Measurements from ENCODE around the gene MYEOV. TPM values are rescaled to one million over a fixed set of nuclear protein-coding genes. Genes with fewer than 3 reads are reported as not detected.

MYEOV gene
- total and polyA plus RNA-seq, 4 donors, result 0.52 TPM; not detected in 3

- Histone ChIP-seq H3K4me3 (ENCODE audit: low read length in 2 of 2) (no peak overlapping the region), H3K27me3 (ENCODE audit: control insufficient read depth in 1 of 2, insufficient read depth in 2 of 2, low read length in 1 of 2) (no peaks in the 10 kb centered on the region), H3K27ac (ENCODE audit: low read depth in 1 of 2, low read length in 2 of 2) (no peak overlapping the region), H3K36me3 (ENCODE audit: control insufficient read depth in 1 of 2, insufficient read depth in 2 of 2, low read length in 1 of 2) (no peaks in the 10 kb centered on the region), H3K4me1 (ENCODE audit: control insufficient read depth in 1 of 2, insufficient read depth in 2 of 2, low read length in 2 of 2) (no peaks in the 10 kb centered on the region), H3K9me3 (ENCODE audit: control insufficient read depth, low read length) (no peaks in the 10 kb centered on the region)
- WGBS, 2 donors, result 93% methylated on average over 6 of the region's 6 CpGs
- ATAC-seq (ENCODE audit: low FRiP score) (no peak), DNase-seq (no peak)
- intact Hi-C loops (cut with DNase I), result no loop called here
These were observed 13.5 kb downstream of the MYEOV start for GRCh38 chr11:69307421-69307820.

DNA sequence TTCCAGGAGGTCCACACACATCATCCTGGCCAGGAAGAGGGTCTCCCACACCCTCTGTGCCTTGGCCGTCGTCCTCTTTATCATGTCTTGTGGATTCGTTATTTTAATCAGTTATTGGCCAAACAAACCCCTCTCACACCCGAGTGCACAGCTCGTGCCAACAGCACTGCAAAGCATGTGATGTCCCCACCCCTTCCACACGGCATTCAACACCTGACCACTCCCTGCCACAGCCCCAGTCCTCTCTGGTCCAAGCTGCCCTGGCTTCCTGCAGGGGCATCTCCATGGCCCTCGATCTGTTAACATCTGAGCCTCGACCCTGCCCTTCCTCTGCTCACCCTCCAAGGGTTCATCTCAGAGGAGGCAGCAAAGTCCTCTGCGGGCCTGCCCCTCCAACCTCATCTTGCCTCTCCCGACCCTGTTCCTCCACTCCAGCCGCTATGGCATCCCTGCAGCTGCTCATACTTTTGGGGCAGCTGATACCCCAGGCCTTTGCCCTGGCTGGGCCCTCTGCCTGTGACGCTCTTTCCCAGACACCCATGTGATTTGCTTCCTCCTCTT, 14.0 kb downstream of the MYEOV start:
- intact Hi-C loops (cut with DNase I), result no loop called here
- no peaks in the 10 kb centered on the region for H3K4me1 ChIP-seq (ENCODE audit: control insufficient read depth in 1 of 2, insufficient read depth in 2 of 2, low read length in 2 of 2)
- no peaks in the 10 kb centered on the region for H3K36me3 ChIP-seq (ENCODE audit: control insufficient read depth in 1 of 2, insufficient read depth in 2 of 2, low read length in 1 of 2)
- DNase-seq, result no peak
- no peak overlapping the region for H3K4me3 ChIP-seq (ENCODE audit: low read length in 2 of 2)
- no peaks in the 10 kb centered on the region for H3K9me3 ChIP-seq (ENCODE audit: control insufficient read depth, low read length)
- no peaks in the 10 kb centered on the region for H3K27me3 ChIP-seq (ENCODE audit: control insufficient read depth in 1 of 2, insufficient read depth in 2 of 2, low read length in 1 of 2)
- no peak overlapping the region for H3K27ac ChIP-seq (ENCODE audit: low read depth in 1 of 2, low read length in 2 of 2)
- ATAC-seq (ENCODE audit: low FRiP score), result no peak
- WGBS, 2 donors, result 93% methylated on average over 12 of the region's 12 CpGs

GRCh38 chr11:69308491-69308911, 14.5 kb downstream of the MYEOV start:
- no peaks in the 10 kb centered on the region for H3K9me3 ChIP-seq (ENCODE audit: control insufficient read depth, low read length)
- ATAC-seq (ENCODE audit: low FRiP score) (no peak), DNase-seq (no peak)
- no peak overlapping the region for H3K4me3 ChIP-seq (ENCODE audit: low read length in 2 of 2)
- WGBS, 2 donors, result 93 to 94% methylated on average over 9 of the region's 9 CpGs
- no peaks in the 10 kb centered on the region for H3K4me1 ChIP-seq (ENCODE audit: control insufficient read depth in 1 of 2, insufficient read depth in 2 of 2, low read length in 2 of 2)
- intact Hi-C loops (cut with DNase I), result no loop called here
- no peaks in the 10 kb centered on the region for H3K36me3 ChIP-seq (ENCODE audit: control insufficient read depth in 1 of 2, insufficient read depth in 2 of 2, low read length in 1 of 2)
- H3K27ac ChIP-seq (ENCODE audit: low read depth in 1 of 2, low read length in 2 of 2), result no peak overlapping the region
- no peaks in the 10 kb centered on the region for H3K27me3 ChIP-seq (ENCODE audit: control insufficient read depth in 1 of 2, insufficient read depth in 2 of 2, low read length in 1 of 2)

GRCh38 chr11:69308936-69309615, 15.1 kb downstream of the MYEOV start:
- Histone ChIP-seq H3K4me3 (ENCODE audit: low read length in 2 of 2) (no peak overlapping the region), H3K9me3 (ENCODE audit: control insufficient read depth, low read length) (no peaks in the 10 kb centered on the region), H3K36me3 (ENCODE audit: control insufficient read depth in 1 of 2, insufficient read depth in 2 of 2, low read length in 1 of 2) (no peaks in the 10 kb centered on the region), H3K27me3 (ENCODE audit: control insufficient read depth in 1 of 2, insufficient read depth in 2 of 2, low read length in 1 of 2) (no peaks in the 10 kb centered on the region), H3K4me1 (ENCODE audit: control insufficient read depth in 1 of 2, insufficient read depth in 2 of 2, low read length in 2 of 2) (no peaks in the 10 kb centered on the region), H3K27ac (ENCODE audit: low read depth in 1 of 2, low read length in 2 of 2) (no peak overlapping the region)
- whole genome bisulfite sequencing, 2 donors, result 97% methylated on average over 10 of the region's 10 CpGs
- ATAC-seq (ENCODE audit: low FRiP score) (no peak), DNase-seq (no peak)
- intact Hi-C loops (cut with DNase I), result no loop called here

- Histone ChIP-seq H3K27ac (ENCODE audit: low read depth in 1 of 2, low read length in 2 of 2) (no peak overlapping the region), H3K9me3 (ENCODE audit: control insufficient read depth, low read length) (no peaks in the 10 kb centered on the region), H3K36me3 (ENCODE audit: control insufficient read depth in 1 of 2, insufficient read depth in 2 of 2, low read length in 1 of 2) (no peaks in the 10 kb centered on the region), H3K27me3 (ENCODE audit: control insufficient read depth in 1 of 2, insufficient read depth in 2 of 2, low read length in 1 of 2) (no peaks in the 10 kb centered on the region), H3K4me3 (ENCODE audit: low read length in 2 of 2) (no peak overlapping the region), H3K4me1 (ENCODE audit: control insufficient read depth in 1 of 2, insufficient read depth in 2 of 2, low read length in 2 of 2) (no peaks in the 10 kb centered on the region)
- ATAC-seq (ENCODE audit: low FRiP score), result no peak
- no peak for DNase-seq
- WGBS, 2 donors, result 93% methylated on average over 8 of the region's 8 CpGs
- intact Hi-C loops (cut with DNase I), result no loop called here
These were observed 15.8 kb downstream of the MYEOV start for GRCh38 chr11:69309631-69310280.

GRCh38 chr11:69310351-69310750, 16.4 kb downstream of the MYEOV start:
- Histone ChIP-seq H3K27ac (ENCODE audit: low read depth in 1 of 2, low read length in 2 of 2) (no peak overlapping the region), H3K9me3 (ENCODE audit: control insufficient read depth, low read length) (no peaks in the 10 kb centered on the region), H3K4me3 (ENCODE audit: low read length in 2 of 2) (no peak overlapping the region), H3K4me1 (ENCODE audit: control insufficient read depth in 1 of 2, insufficient read depth in 2 of 2, low read length in 2 of 2) (no peaks in the 10 kb centered on the region), H3K27me3 (ENCODE audit: control insufficient read depth in 1 of 2, insufficient read depth in 2 of 2, low read length in 1 of 2) (no peaks in the 10 kb centered on the region), H3K36me3 (ENCODE audit: control insufficient read depth in 1 of 2, insufficient read depth in 2 of 2, low read length in 1 of 2) (no peaks in the 10 kb centered on the region)
- no peak for ATAC-seq (ENCODE audit: low FRiP score)
- intact Hi-C loops (cut with DNase I), result no loop called here
- WGBS, 2 donors, result 96 to 97% methylated on average over 13 of the region's 13 CpGs
- no peak for DNase-seq

DNA sequence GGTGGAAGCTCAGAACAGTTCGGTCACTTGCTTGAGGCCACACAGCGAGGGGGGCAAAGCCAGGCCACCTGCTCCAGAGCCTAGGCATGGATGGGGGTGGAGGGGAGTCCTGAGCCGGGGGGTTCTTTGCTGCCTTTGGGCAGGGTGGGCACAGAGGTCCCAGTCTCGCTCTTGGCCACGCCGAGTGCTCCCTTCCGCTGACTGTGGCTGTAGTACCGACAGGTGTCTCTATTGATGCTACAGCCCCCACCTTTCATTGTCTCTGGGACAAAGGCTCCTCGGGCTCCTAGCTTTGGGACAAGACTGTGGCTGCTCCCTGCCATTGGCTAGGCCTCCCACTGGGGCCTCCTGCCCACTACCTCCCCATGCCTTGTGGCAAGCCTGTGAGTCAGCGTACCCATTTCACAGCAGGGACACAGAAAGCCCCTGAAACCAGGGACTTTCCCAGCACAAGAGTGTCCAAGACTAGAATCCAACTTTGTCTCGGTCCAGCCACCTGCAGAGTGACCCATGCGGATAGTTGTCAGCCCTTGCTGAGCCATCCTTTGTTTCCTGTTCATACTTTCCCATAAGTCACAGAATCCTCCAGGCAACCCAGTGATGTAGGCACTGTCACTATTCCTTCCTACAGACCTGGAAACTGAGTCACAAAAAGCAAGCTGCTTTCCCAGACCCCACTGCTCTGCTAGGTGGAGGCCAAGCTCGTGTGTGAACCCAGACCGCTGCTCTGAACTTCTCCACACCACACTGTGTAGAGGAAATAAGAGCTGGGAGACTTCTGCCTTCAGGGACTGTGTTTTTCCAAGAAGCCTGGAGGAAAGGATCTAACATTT, 17.2 kb downstream of the MYEOV start:
- no peak for ATAC-seq (ENCODE audit: low FRiP score)
- no peaks in the 10 kb centered on the region for H3K4me1 ChIP-seq (ENCODE audit: control insufficient read depth in 1 of 2, insufficient read depth in 2 of 2, low read length in 2 of 2)
- no peaks in the 10 kb centered on the region for H3K27me3 ChIP-seq (ENCODE audit: control insufficient read depth in 1 of 2, insufficient read depth in 2 of 2, low read length in 1 of 2)
- no peaks in the 10 kb centered on the region for H3K9me3 ChIP-seq (ENCODE audit: control insufficient read depth, low read length)
- no peak overlapping the region for H3K27ac ChIP-seq (ENCODE audit: low read depth in 1 of 2, low read length in 2 of 2)
- H3K4me3 ChIP-seq (ENCODE audit: low read length in 2 of 2), result no peak overlapping the region
- intact Hi-C loops (cut with DNase I), result no loop called here
- WGBS, 2 donors, result 93% methylated on average over 14 of the region's 14 CpGs
- DNase-seq, result no peak
- H3K36me3 ChIP-seq (ENCODE audit: control insufficient read depth in 1 of 2, insufficient read depth in 2 of 2, low read length in 1 of 2), result no peaks in the 10 kb centered on the region

GRCh38 chr11:69311767-69312385, 17.9 kb downstream of the MYEOV start:
- intact Hi-C loops (cut with DNase I), result no loop called here
- ATAC-seq (ENCODE audit: low FRiP score), result no peak
- no peaks in the 10 kb centered on the region for H3K27me3 ChIP-seq (ENCODE audit: control insufficient read depth in 1 of 2, insufficient read depth in 2 of 2, low read length in 1 of 2)
- no peak overlapping the region for H3K4me3 ChIP-seq (ENCODE audit: low read length in 2 of 2)
- H3K36me3 ChIP-seq (ENCODE audit: control insufficient read depth in 1 of 2, insufficient read depth in 2 of 2, low read length in 1 of 2), result no peaks in the 10 kb centered on the region
- H3K27ac ChIP-seq (ENCODE audit: low read depth in 1 of 2, low read length in 2 of 2), result no peak overlapping the region
- 74 to 80% methylated on average over 14 of the region's 14 CpGs for WGBS, 2 donors
- H3K9me3 ChIP-seq (ENCODE audit: control insufficient read depth, low read length), result no peaks in the 10 kb centered on the region
- no peaks in the 10 kb centered on the region for H3K4me1 ChIP-seq (ENCODE audit: control insufficient read depth in 1 of 2, insufficient read depth in 2 of 2, low read length in 2 of 2)
- no peak for DNase-seq
